Endothelial cell (in vitro differentiated cells): ENCODE measurements around the gene TBC1D12. TPM values are rescaled to one million over a fixed set of nuclear protein-coding genes. Genes with fewer than 3 reads are reported as not detected.

Source experiments
- DNase-seq: peaks from one replicate; pipeline ENCODE4 v3.0.0; 2021; ENCODE audit warnings: low spot score
- H3K27ac Mint-ChIP-seq: one replicate; pipeline ENCODE4 v1.8.0; 2021; ENCODE audit warnings: mixed read lengths, inconsistent platforms; ENCODE audit not compliant: unreplicated experiment
- H3K27me3 Mint-ChIP-seq: one replicate; pipeline ENCODE4 v1.8.0; 2021; ENCODE audit warnings: mild to moderate bottlenecking, moderate library complexity, mixed read lengths, inconsistent platforms; ENCODE audit not compliant: unreplicated experiment
- H3K36me3 Mint-ChIP-seq: one replicate; pipeline ENCODE4 v1.8.0; 2021; ENCODE audit warnings: mild to moderate bottlenecking, low read depth, mixed read lengths, inconsistent platforms; ENCODE audit not compliant: unreplicated experiment
- H3K4me1 Mint-ChIP-seq: one replicate; pipeline ENCODE4 v1.8.0; 2021; ENCODE audit warnings: mild to moderate bottlenecking, mixed read lengths, inconsistent platforms; ENCODE audit not compliant: unreplicated experiment
- H3K4me3 Mint-ChIP-seq: one replicate; pipeline ENCODE4 v1.8.0; 2021; ENCODE audit warnings: mild to moderate bottlenecking, mixed read lengths, inconsistent platforms; ENCODE audit not compliant: unreplicated experiment
- H3K9me3 Mint-ChIP-seq: one replicate; pipeline ENCODE4 v1.8.0; 2021; ENCODE audit warnings: mixed read lengths, inconsistent platforms; ENCODE audit not compliant: unreplicated experiment
- total RNA-seq: library from RNA; stranded (reverse); fragmentation: NEBNext Ultra II Directional; extraction: Animal tissue kit (Norgen Biotek cat#: 25700); gene quantifications from one replicate; pipeline ENCODE4 v1.2.1, GENCODE V29; 2021; ENCODE audit not compliant: unreplicated experiment
- TF ChIP-seq, protein P1 (sequence below): fragments of 200-600 bp; sonication (generic); IDR thresholded peaks from one replicate; pipeline ENCODE4 v1.5.0; 2021; ENCODE audit warnings: antibody characterized with exemption; ENCODE audit not compliant: unreplicated experiment

TBC1D12 gene
- total RNA-seq, 1 donor from 2014 or later, result 9.3 TPM

DNA sequence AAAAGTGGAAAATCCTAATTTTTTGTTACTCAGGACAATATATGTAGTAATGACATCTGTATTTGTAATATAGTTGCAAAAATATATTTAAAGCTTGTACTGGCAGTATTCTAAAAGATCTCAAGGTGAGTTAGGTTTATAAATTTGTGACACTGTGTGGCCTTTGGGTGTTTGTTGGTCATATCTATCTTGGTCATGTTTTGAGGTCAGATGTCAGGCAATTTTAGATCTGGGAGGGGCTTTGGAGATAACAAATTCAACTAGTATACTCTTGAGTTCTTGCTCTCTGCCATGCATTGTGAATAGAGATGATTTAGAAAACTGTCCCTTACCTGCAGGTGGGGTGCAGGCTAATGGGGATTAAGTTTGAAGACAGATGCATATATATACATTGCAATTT is 3.1 kb downstream of the TBC1D12 start:
- no peak overlapping the region for H3K27ac Mint-ChIP-seq
- no peak overlapping the region for H3K4me3 Mint-ChIP-seq
- TF ChIP-seq, protein P1, sequence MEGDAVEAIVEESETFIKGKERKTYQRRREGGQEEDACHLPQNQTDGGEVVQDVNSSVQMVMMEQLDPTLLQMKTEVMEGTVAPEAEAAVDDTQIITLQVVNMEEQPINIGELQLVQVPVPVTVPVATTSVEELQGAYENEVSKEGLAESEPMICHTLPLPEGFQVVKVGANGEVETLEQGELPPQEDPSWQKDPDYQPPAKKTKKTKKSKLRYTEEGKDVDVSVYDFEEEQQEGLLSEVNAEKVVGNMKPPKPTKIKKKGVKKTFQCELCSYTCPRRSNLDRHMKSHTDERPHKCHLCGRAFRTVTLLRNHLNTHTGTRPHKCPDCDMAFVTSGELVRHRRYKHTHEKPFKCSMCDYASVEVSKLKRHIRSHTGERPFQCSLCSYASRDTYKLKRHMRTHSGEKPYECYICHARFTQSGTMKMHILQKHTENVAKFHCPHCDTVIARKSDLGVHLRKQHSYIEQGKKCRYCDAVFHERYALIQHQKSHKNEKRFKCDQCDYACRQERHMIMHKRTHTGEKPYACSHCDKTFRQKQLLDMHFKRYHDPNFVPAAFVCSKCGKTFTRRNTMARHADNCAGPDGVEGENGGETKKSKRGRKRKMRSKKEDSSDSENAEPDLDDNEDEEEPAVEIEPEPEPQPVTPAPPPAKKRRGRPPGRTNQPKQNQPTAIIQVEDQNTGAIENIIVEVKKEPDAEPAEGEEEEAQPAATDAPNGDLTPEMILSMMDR, result no peak
- DNase-seq, result no peak
- peaks cover 2% of the 10 kb centered on the region for H3K4me1 Mint-ChIP-seq
- H3K9me3 Mint-ChIP-seq, result no peaks in the 10 kb centered on the region
- H3K27me3 Mint-ChIP-seq, result peaks cover 11% of the 10 kb centered on the region
- H3K36me3 Mint-ChIP-seq, result peaks cover 7% of the 10 kb centered on the region

DNA sequence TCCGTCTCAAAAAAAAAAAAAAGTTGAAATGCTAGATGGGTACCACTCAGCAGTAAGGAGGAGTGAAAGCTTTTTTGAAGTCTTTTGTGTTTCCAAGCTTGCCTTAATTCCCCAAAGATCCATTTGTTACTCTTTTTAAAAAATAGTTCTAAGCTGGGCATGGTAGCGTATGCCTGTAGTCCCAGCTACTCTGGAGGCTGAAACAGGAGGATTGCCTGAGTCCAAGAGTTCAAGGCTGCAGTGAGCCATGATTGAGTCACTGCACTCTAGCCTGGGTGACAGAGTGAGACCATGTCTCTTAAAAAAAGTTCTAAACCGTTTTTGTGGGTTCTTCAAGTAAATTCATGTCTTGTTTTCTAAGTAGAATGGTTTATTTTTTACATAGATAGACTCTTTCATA is 5.3 kb downstream of the TBC1D12 start:
- TF ChIP-seq, protein P1, result no peak
- no peak overlapping the region for H3K4me3 Mint-ChIP-seq
- H3K9me3 Mint-ChIP-seq, result no peaks in the 10 kb centered on the region
- peaks cover 3% of the 10 kb centered on the region for H3K36me3 Mint-ChIP-seq
- peaks cover 7% of the 10 kb centered on the region for H3K27me3 Mint-ChIP-seq
- no peak overlapping the region for H3K27ac Mint-ChIP-seq
- H3K4me1 Mint-ChIP-seq, result peaks cover 2% of the 10 kb centered on the region
- DNase-seq, result no peak

DNA sequence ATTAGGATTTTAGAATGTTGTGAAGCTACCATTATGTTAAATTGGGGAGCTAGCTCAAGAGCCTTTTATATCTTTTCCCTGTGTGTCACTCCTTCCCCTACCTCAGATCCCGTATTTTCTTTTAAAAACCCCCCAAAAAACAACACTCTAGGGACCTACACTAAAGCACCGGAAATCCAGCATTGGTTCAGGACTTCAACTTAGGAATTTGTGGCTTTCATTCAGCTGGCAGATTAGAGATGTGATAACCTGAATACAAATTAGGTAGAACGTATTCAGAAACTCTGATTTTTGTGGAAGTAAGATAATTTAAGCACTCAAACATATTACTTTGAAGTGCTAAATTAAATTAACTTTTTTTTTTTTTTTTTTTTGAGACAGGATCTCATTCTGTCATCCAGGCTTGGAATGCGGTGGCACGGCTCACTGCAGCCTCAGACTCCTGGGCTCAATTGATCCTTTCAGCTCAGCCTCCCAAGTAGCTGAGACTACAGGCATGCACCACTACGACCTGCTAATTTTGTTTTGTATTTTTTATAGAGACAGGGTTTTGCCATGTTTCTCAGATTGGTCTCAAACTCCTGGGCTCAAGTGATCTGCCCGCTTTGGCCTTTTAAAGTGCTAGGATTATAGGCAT is 6.8 kb downstream of the TBC1D12 start:
- no peak for DNase-seq
- Mint-ChIP-seq H3K4me3 (no peak overlapping the region), H3K36me3 (no peaks in the 10 kb centered on the region), H3K4me1 (peaks cover 4% of the 10 kb centered on the region), H3K27me3 (peaks cover 2% of the 10 kb centered on the region), H3K27ac (no peak overlapping the region), H3K9me3 (no peaks in the 10 kb centered on the region)
- TF ChIP-seq, protein P1, result no peak

DNA sequence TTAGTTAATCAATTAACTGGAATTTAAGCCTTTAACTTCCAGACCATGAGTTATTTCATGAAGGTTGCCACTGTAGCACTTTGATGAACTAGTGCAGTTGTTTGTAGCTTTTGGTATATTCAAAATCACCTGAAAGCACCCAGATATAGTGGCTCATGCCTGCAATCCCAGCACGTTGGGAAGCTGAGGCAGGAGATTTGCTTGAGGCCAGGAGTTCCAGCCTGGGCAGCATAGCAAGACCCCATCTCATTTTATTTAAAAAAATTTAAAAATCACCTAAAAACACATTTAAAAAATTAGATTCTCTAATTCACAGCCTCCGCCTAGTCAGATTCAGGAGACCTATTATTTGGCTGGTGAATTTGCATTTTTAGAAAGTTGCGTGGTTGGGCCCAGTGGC is 9.0 kb downstream of the TBC1D12 start:
- H3K27ac Mint-ChIP-seq, result no peak overlapping the region
- H3K9me3 Mint-ChIP-seq, result no peaks in the 10 kb centered on the region

GRCh38 chr10:94412449-94412848 is 10.1 kb downstream of the TBC1D12 start:
- Mint-ChIP-seq H3K36me3 (no peaks in the 10 kb centered on the region), H3K4me3 (no peak overlapping the region), H3K27me3 (no peaks in the 10 kb centered on the region), H3K4me1 (peaks cover 4% of the 10 kb centered on the region), H3K27ac (no peak overlapping the region), H3K9me3 (no peaks in the 10 kb centered on the region)
- DNase-seq, result no peak
- TF ChIP-seq, protein P1, result no peak

More for the DNA sequence above, 9.0 kb downstream of the TBC1D12 start:
- H3K4me3 Mint-ChIP-seq, result no peak overlapping the region
- H3K27me3 Mint-ChIP-seq, result peaks cover 2% of the 10 kb centered on the region
- peaks cover 4% of the 10 kb centered on the region for H3K4me1 Mint-ChIP-seq
- no peaks in the 10 kb centered on the region for H3K36me3 Mint-ChIP-seq
- no peak for DNase-seq
- TF ChIP-seq, protein P1, result no peak
